HepG2 (cell line): ENCODE data around the gene C4orf36. TPM values are rescaled to one million over a fixed set of nuclear protein-coding genes. Genes with fewer than 3 reads are reported as not detected.

Experiments
- DPF2 ChIP-seq: sonication (generic); formaldehyde crosslinking; IDR thresholded peaks from 2 replicates; pipeline ENCODE4 v1.4.0; 2020; ENCODE audit warnings: mild to moderate bottlenecking, low read depth, missing genetic modification reagents, borderline replicate concordance
- HDAC1 ChIP-seq: sonication (generic); formaldehyde crosslinking; IDR thresholded peaks from 2 replicates; pipeline ENCODE4 v1.5.1; 2020; ENCODE audit warnings: mild to moderate bottlenecking, missing genetic modification reagents
- HNRNPLL ChIP-seq: fragments of 200-400 bp; formaldehyde crosslinking; IDR thresholded peaks from 2 replicates; pipeline ENCODE4 v1.6.1; 2017; ENCODE audit warnings: mild to moderate bottlenecking, low read depth, low read length; ENCODE audit not compliant: poor library complexity, severe bottlenecking
- LCORL ChIP-seq, 2 experiments: fragments of 450-650 bp in 1 of 2; sonication (generic) in 1 of 2; formaldehyde crosslinking in 1 of 2; IDR thresholded peaks; 2 replicates each; pipeline versions ENCODE4 v1.5.0 to v1.6.1; 2017 to 2020; ENCODE audit warnings: antibody characterized with exemption in 1 of 2, missing genetic modification reagents in 1 of 2
- MAX ChIP-seq: IDR thresholded peaks from 2 replicates; pipeline ENCODE4 v1.6.1; 2012; ENCODE audit warnings: inconsistent platforms
- MTA1 ChIP-seq: sonication (generic); formaldehyde crosslinking; IDR thresholded peaks from 2 replicates; pipeline ENCODE4 v1.4.0; 2020; ENCODE audit warnings: missing genetic modification reagents, mild to moderate bottlenecking, borderline replicate concordance
- POGZ ChIP-seq: sonication (generic); formaldehyde crosslinking; IDR thresholded peaks from 2 replicates; pipeline ENCODE4 v1.4.0; 2020; ENCODE audit warnings: mild to moderate bottlenecking, missing genetic modification reagents
- RFX1 ChIP-seq: fragments of 450-650 bp; IDR thresholded peaks from 2 replicates; pipeline ENCODE4 v1.6.1; 2017
- SP1 ChIP-seq, 2 experiments: fragments of 450-650 bp in 1 of 2; sonication (generic) in 1 of 2; formaldehyde crosslinking in 1 of 2; IDR thresholded peaks; 2 replicates each; pipeline versions ENCODE4 v1.4.0 to v1.6.1; 2016 to 2020; ENCODE audit warnings: missing genetic modification reagents in 1 of 2
- UBTF ChIP-seq: sonication (generic); formaldehyde crosslinking; IDR thresholded peaks from 2 replicates; pipeline ENCODE4 v1.4.0; 2020; ENCODE audit warnings: mild to moderate bottlenecking, missing genetic modification reagents
- ZMYM3 ChIP-seq: sonication (generic); formaldehyde crosslinking; IDR thresholded peaks from 2 replicates; pipeline ENCODE4 v1.5.1; 2020; ENCODE audit warnings: mild to moderate bottlenecking, missing genetic modification reagents
- ZNF253 ChIP-seq: sonication (generic); formaldehyde crosslinking; IDR thresholded peaks from 2 replicates; pipeline ENCODE4 v1.8.0; 2022; ENCODE audit warnings: mild to moderate bottlenecking, missing genetic modification reagents, borderline replicate concordance
- ZNF275 ChIP-seq: sonication (generic); formaldehyde crosslinking; IDR thresholded peaks from 2 replicates; pipeline ENCODE4 v1.8.0; 2022; ENCODE audit warnings: missing genetic modification reagents, mild to moderate bottlenecking, inconsistent platforms, borderline replicate concordance
- ZNF3 ChIP-seq: IDR thresholded peaks from 2 replicates; pipeline ENCODE4 v1.7.0; 2017; ENCODE audit warnings: inconsistent platforms
- ZNF329 ChIP-seq: sonication (generic); formaldehyde crosslinking; IDR thresholded peaks from 2 replicates; pipeline ENCODE4 v1.9.0; 2021; ENCODE audit warnings: low read depth, mild to moderate bottlenecking, missing genetic modification reagents
- ZNF432 ChIP-seq: sonication (generic); formaldehyde crosslinking; IDR thresholded peaks from 2 replicates; pipeline ENCODE4 v1.5.0; 2020; ENCODE audit warnings: missing genetic modification reagents, mild to moderate bottlenecking, borderline replicate concordance
- ZNF513 ChIP-seq: sonication (generic); formaldehyde crosslinking; conservative IDR thresholded peaks from 2 replicates; pipeline ENCODE4 v1.5.0; 2020; ENCODE audit warnings: missing genetic modification reagents
- ZNF747 ChIP-seq: sonication (generic); formaldehyde crosslinking; IDR thresholded peaks from 2 replicates; pipeline ENCODE4 v1.8.1; 2023; ENCODE audit warnings: missing genetic modification reagents, mild to moderate bottlenecking, borderline replicate concordance
- ZNF788 ChIP-seq: sonication (generic); formaldehyde crosslinking; IDR thresholded peaks from 2 replicates; pipeline ENCODE4 v1.5.0; 2020; ENCODE audit warnings: mild to moderate bottlenecking, missing genetic modification reagents, borderline replicate concordance
- polyA plus RNA-seq, 8 experiments: library from polyadenylated mRNA; depleted of rRNA in 3 of 8; stranded (reverse) in 7 of 8; unstranded in 1 of 8; fragments of >200 nt; fragmentation: Illumina TruSeq in 4 of 8; extraction: Trizol in 4 of 8; gene quantifications; 2 replicates each; pipeline versions ENCODE4 v1.2.1 to v1.2.3, GENCODE V29; 2011 to 2016; ENCODE audit warnings: low read depth in 4 of 8, missing spikeins in 1 of 8, mixed read lengths in 1 of 8; ENCODE audit not compliant: insufficient read depth in 1 of 8
- total RNA-seq, 5 experiments: library from RNA; depleted of rRNA; stranded (reverse); fragments of >200 nt; fragmentation: Illumina TruSeq; extraction: Trizol; gene quantifications; 2 replicates each; pipeline ENCODE4 v1.2.3, GENCODE V29; 2016; ENCODE audit warnings: low read depth in 1 of 5
- TF ChIP-seq, protein P1 (sequence below): sonication (generic); formaldehyde crosslinking; IDR thresholded peaks from 2 replicates; pipeline ENCODE4 v1.4.0; 2020; ENCODE audit warnings: mild to moderate bottlenecking, missing genetic modification reagents
- TF ChIP-seq, protein P2 (sequence below): IDR thresholded peaks from 2 replicates; pipeline ENCODE4 v1.6.1; 2016; ENCODE audit warnings: low read depth, control low read depth

Gene C4orf36
- total and polyA plus RNA-seq, 2 of the 13 experiments (the other 11 are each of a cell fraction or from before 2014, with no cell fraction given): 0.63 TPM; not detected in 1

DNA sequence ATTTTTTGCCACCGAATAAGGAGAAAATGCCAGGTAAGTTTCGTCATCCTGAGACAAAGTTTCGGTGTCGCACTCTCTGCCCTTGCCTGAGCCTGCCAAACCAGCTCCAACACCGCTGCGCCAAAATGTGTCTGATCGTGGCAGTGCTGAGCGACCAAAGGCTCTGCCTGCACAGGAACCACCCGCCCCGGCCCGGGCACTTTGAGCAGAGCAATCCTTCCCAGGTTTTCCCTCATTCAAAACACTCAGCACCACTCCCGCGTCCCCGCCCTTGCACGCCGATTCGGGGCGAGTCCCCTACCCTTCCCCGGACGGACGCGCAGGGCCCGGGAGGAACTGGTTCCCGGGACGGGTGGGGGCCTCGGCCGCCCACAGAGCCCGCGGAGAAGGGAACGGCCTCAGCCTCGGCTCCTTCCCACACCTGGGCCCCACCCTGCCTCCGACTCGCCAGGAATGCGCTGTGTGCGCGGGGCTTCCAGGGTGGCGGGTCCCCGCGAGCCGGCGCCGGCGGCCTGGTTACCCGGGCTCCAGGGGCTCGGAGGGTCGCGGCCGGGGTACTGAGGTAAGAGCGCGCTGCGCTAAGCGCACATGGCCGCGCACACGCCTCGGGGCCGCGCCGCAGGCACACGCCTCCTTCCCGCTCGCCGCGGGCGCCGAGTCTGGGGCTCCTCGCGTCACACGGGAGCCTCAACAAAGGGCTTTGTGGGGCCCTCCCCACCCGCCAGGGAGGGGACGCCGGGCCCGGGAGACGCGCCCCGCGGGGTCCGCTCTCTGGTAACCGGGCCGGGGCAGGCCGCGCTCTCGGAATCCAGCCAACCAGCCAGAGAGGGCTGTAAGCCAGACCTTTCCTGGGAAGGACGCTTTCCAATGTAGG is at the start of gene C4orf36 (continued):
- TF ChIP-seq LCORL (IDR thresholded peaks at IDR 0.05): no peak
- 0 out of 2 replicates have a peak, but pooled peaks have one; percentile 24 for TF ChIP-seq LCORL (CRISPR knock-in tag; IDR thresholded peaks at IDR 0.05)
- TF ChIP-seq MAX: peak; percentile 59
- TF ChIP-seq ZNF788: peak; percentile 35; the same call in 1 of the 2 replicates
- 0 out of 2 replicates have a peak, but pooled peaks have one; percentile 52 for TF ChIP-seq ZNF747
- TF ChIP-seq POGZ (CRISPR knock-in tag): no peak
- peak; percentile 46 for TF ChIP-seq HDAC1 (CRISPR knock-in tag)
- no peak for TF ChIP-seq RFX1
- no peak for TF ChIP-seq SP1 (IDR thresholded peaks at IDR 0.05)
- TF ChIP-seq SP1 (CRISPR knock-in tag; IDR thresholded peaks at IDR 0.05): no peak
- 0 out of 2 replicates have a peak, but pooled peaks have one; percentile 47 for TF ChIP-seq ZNF253
- TF ChIP-seq, protein P1, sequence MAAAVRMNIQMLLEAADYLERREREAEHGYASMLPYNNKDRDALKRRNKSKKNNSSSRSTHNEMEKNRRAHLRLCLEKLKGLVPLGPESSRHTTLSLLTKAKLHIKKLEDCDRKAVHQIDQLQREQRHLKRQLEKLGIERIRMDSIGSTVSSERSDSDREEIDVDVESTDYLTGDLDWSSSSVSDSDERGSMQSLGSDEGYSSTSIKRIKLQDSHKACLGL (CRISPR knock-in tag): peak; percentile 68
- 0 out of 2 replicates have a peak, but pooled peaks have one; percentile 31 for TF ChIP-seq ZNF275 (CRISPR knock-in tag)
- no peak for TF ChIP-seq ZNF3 (CRISPR knock-in tag)
- TF ChIP-seq ZMYM3: no peak
- peak; percentile 85 for TF ChIP-seq UBTF
- no peak for TF ChIP-seq DPF2 (CRISPR knock-in tag)
- TF ChIP-seq MTA1 (CRISPR knock-in tag): peak; percentile 51; the same call in 1 of the 2 replicates
- no peak for TF ChIP-seq ZNF329 (CRISPR knock-in tag)
- TF ChIP-seq, protein P2, sequence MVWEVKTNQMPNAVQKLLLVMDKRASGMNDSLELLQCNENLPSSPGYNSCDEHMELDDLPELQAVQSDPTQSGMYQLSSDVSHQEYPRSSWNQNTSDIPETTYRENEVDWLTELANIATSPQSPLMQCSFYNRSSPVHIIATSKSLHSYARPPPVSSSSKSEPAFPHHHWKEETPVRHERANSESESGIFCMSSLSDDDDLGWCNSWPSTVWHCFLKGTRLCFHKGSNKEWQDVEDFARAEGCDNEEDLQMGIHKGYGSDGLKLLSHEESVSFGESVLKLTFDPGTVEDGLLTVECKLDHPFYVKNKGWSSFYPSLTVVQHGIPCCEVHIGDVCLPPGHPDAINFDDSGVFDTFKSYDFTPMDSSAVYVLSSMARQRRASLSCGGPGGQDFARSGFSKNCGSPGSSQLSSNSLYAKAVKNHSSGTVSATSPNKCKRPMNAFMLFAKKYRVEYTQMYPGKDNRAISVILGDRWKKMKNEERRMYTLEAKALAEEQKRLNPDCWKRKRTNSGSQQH (CRISPR knock-in tag): no peak
- peak; percentile 36 for TF ChIP-seq HNRNPLL
- no peak for TF ChIP-seq ZNF432 (CRISPR knock-in tag)
- TF ChIP-seq ZNF513 (CRISPR knock-in tag): no peak
